HL-60/S4 treated with phorbol 12-myristate 13-acetate at 8.2 ng/mL for 4 days and 3 days (cell line): ENCODE measurements around the gene ZNF318.
"Not testable (repeated sequence)": the region's sequence is repeated elsewhere in the genome, so short reads cannot be mapped to it uniquely, and the experiment has no call there.

Experiments
- in situ Hi-C: fragments of 300-500 bp; cut with MboI; formaldehyde crosslinking; loops from 2 replicates; pipeline ENCODE4 v1.15.0; 2022; ENCODE audit warnings: low sequenced_read_pairs

ZNF318 gene

DNA sequence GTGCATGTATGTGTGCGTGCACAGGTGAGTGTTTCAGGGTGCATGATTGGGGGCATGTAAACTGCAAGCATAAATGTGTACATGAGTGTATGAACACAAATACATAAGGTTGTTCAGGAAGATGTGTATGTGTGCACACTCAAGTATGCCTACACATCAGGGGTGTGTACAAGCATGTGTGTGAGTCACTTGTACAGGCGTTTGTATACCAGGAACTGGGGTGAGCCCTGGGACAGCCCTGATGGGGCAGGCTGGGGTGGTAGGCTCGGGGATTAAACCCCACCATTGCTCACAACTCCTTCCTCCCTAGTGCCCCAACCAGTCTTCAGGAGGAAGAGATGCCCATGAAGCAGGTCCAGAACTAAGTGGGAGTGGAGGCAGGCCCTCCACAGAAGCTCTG lies 65.1 kb downstream of the ZNF318 start:
- in situ Hi-C loops: no loop called here

DNA sequence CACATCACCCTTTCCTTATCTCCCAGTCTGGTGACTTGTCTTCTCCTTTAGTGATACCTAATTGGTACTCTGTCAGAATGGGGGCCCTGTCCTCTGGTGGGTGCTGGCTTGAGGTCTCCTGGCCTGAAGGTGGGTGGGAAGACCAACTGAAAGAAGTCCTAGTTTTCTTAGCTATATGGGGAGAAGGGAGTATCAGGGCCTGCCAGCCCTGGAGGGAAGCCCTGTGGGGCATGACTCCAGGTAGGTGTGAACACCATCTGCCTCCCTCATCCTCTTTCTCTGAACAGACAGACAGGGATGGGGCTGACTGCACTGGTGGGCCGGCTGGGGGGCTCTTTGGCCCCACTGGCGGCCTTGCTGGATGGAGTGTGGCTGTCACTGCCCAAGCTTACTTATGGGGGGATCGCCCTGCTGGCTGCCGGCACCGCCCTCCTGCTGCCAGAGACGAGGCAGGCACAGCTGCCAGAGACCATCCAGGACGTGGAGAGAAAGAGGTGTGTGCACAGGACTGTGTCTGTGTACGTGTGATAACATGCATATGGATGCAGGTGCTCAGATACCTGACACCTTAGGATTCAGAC lies 65.6 kb downstream of the ZNF318 start:
- in situ Hi-C loops: no loop called here

DNA sequence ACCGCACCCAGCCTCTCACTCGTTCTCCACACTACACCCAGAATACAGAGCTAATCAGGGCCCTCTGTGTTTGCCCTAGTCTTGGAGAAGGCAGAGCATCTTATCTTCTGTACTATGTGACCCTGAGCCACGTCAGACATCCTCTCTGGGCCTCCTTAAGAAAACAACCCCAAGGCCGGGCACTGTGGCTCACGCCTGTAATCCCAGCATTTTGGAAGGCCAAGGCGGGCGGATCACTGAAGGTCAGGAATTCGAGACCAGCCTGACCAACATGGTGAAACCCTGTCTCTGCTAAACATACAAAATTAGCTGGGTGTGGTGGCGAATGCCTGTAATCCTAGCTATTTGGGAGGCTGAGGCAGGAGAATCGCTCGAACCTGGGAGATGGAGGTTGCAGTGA lies 66.4 kb downstream of the ZNF318 start:
- in situ Hi-C loops: not testable (repeated sequence)

DNA sequence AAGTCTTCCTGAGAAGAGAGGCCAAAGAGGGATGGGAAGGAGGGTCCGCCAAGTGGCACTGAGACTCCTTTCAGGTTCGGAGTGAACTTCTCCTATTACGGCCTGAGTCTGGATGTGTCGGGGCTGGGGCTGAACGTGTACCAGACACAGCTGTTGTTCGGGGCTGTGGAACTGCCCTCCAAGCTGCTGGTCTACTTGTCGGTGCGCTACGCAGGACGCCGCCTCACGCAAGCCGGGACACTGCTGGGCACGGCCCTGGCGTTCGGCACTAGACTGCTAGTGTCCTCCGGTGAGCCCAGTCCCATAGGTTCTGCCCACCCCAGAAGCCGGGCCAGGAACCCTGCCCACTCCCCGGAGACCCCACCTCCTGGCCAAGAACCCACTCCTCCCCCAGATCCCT lies 67.3 kb downstream of the ZNF318 start:
- in situ Hi-C loops: no loop called here

DNA sequence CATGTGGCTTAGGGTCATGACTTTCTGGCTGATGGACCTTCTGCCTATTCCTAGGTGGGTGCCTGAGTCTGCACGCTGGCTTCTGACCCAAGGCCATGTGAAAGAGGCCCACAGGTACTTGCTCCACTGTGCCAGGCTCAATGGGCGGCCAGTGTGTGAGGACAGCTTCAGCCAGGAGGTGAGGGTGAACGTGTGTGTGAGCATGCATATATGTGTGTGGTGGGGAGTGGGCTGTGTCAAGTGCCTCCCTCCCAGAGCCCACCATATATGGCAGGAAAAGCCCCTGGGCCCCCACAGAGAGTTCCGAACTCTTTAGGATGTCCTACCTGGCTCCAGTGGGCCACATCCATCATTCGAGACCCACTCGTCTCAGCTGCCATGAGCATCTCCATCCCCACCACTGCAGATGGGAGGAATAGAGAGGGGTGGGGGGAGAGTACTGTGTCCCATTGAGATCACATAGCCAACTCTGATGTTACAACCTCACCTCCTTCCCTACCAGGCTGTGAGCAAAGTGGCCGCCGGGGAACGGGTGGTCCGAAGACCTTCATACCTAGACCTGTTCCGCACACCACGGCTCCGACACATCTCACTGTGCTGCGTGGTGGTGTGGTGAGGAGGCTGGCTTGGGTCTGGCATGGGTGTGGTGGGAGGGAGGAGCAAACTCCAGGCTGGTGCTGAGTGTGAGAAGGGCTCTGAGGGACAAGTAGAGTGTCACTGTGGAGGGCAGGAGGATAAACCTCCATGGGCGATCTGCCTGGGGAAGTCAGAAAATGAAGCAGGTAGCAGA lies 68.2 kb downstream of the ZNF318 start:
- in situ Hi-C loops: no loop called here

DNA sequence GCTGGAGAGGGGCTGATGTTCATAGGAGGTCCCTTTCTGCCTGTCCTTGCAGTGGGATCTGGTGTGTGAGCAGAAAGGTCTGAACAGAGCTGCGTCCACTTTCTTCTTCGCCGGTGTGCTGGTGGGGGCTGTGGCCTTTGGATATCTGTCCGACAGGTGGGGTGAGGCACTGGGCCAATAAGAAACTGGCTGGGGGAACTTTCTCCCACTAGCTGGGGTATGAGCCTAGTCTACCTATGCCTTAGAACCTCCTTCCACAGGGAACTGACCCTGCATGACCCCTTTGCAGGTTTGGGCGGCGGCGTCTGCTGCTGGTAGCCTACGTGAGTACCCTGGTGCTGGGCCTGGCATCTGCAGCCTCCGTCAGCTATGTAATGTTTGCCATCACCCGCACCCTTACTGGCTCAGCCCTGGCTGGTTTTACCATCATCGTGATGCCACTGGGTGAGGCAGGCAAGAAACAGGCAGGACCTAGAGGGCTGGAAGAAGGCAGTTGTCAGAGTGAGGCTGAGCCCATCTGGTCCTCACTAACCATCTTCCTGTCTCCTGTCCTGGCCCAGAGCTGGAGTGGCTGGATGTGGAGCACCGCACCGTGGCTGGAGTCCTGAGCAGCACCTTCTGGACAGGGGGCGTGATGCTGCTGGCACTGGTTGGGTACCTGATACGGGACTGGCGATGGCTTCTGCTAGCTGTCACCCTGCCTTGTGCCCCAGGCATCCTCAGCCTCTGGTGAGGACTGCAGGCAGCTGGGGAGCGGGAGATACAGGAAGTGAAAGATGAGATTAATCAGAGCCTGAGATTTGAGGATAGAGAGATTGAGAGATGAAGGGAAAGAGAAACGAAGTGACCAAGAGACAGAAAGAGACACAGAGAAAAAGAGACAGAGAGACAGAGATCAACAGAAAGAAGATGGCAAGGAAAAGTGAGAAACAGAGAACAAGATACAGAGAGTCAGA lies 69.8 kb downstream of the ZNF318 start:
- in situ Hi-C loops: no loop called here

DNA sequence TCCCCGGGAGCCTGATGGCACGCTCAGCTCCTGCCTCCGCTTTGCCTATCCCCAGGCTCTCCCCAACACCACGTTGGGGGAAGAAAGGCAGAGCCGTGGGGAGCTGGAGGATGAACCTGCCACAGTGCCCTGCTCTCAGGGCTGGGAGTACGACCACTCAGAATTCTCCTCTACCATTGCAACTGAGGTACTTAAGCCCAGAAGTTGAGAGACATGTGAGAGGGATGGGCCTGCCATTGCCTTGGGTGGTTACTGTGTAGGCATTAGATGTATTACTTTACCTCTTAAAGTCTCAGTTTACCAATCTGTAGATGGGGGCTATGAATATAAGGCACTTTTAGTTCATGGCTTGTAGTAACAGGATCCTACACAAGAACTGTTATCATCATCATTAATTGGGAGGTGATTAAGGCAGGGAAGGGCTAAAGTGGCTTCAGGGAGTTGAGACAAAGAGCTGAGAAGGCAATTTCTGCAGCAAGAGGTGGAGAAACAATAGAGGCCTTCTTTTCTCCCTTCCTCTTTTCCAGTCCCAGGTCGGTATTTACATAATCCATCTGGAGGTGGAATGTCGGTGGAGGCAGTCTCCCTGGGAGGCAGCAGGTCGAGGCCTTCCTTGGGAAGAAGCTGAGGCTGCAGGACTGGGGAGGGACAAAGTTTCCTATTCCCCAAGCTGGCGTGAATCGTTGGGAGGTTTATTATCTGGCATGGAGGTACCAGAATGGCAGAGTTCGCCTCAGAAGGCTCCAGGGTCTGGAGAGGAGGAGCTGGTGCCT lies 70.7 kb downstream of the ZNF318 start:
- in situ Hi-C loops: no loop called here

DNA sequence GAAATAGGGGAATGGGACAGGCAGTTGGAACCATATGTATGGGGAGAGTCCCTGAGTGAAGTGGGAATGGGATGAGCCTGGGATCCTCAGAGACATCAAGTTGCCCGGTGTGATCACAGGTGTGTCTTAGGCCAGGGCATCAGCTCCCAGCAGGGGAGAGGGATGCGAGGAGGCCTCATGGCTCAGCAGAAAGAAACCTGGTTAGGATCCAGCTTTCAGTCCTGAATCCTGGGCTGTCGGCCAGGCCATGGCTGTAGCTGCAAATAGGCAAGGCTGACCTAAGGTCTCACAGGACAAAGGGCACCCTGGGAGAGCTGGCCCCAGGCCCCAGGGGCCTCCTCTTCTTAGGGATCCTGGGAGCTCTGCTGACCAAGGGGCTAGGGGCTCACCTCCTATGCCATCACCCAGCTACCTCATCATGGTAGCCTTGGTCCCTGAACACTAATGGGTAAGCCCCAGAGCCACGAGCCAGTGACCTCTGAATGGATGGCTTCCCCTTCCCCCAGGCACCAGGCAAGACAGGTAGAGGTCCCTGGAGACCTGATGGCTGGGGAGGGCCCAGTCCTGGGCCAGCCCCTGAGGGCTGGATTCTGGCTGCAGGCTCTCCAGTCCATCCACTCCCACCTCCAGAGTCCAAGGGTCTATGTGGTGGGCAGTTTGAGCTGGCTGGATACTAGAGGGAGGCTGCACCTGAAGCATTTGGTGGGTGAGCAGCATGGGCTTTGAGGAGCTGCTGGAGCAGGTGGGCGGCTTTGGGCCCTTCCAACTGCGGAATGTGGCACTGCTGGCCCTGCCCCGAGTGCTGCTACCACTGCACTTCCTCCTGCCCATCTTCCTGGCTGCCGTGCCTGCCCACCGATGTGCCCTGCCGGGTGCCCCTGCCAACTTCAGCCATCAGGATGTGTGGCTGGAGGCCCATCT lies 71.5 kb downstream of the ZNF318 start, which contains the start of gene SLC22A7:
Gene SLC22A7 (plus strand): TSS at position 617 of the 921 bp plus-strand sequence. CDS start 99 bp downstream, at position 716.
- in situ Hi-C loops: no loop called here

DNA sequence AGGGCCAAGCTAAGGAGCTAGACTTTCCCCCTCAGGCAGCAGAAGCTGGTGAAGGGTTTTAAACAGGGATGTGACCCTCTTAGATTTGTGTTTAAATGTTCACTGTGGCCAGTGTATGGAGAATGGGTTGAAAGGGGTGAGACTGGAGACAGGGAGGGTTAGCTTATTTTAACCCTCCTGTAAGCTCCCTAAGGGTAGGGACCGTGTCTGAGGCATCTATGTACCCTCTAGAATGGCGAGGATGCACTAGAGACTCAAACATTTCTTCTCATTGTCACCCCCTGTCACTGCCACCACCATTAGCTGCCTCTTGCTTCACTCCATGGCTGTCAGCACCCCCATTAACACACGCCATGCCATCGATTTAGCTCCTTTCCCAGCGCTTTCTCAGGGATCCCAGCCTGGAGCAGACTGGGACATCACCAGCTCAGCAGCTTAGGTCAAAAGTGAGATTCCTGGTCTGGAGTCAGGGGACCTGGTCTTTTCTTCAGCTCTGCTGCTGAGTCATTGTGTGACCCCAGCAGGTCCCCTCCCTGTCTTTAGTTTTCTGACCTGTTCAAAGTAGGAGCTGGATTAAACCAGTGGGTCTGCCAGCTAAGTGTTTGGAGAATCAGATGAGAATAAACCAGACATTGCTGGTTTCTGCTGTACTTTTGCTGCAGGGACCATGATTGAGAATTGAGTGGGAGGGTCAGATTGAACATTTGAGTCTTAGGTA lies 72.5 kb downstream of the ZNF318 start:
- in situ Hi-C loops: no loop called here

DNA sequence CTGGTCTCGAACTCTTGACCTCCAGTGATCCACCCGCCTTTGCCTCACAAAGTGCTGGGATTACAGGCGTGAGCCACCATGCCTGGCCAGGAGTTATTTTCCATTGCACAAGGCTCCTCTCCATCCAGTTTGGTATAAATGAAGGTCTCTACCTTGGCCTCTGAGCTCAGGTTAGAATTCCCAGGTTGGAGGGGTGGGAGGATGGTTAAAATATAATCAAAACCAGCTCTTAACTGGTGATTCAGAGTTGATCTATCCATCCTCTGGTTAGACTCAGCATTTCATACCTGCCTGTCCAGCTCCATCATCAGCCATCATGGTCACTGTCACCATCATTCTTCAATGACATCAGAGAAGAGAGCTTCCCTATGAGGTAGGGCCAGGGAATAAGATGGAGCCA lies 74.0 kb downstream of the ZNF318 start:
- in situ Hi-C loops: no loop called here

DNA sequence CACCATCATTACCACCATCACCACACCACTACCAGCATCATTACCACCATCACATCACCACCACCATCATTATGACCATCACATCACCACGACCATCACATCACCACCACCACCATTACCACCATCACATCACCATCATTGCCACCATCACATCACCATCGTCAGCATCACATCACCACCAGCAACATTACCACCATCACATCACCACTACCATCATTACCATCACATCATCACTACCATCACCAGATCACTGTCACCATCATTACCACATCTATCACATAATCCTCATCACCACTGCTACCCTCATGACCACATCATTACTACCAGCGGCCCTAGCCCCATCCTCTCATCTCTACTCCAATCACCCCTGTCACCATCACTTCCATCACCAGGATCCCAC lies 74.9 kb downstream of the ZNF318 start:
- in situ Hi-C loops: no loop called here

DNA sequence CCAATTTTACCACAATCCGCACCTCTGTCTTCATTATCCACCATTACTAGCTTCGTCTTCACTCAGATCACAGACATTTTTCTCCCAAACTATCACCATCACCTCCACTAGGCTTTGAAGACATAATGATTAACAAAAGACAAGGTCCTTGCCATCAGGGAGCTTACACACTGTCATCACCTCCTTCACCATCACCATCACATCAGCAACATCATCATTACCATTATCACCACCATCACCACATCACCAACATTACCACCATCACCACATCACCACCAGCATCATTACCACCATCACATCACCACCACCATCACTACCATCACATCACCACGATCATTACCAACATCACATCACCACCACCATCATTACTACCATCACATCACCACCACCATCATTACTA lies 75.7 kb downstream of the ZNF318 start:
- in situ Hi-C loops: no loop called here

DNA sequence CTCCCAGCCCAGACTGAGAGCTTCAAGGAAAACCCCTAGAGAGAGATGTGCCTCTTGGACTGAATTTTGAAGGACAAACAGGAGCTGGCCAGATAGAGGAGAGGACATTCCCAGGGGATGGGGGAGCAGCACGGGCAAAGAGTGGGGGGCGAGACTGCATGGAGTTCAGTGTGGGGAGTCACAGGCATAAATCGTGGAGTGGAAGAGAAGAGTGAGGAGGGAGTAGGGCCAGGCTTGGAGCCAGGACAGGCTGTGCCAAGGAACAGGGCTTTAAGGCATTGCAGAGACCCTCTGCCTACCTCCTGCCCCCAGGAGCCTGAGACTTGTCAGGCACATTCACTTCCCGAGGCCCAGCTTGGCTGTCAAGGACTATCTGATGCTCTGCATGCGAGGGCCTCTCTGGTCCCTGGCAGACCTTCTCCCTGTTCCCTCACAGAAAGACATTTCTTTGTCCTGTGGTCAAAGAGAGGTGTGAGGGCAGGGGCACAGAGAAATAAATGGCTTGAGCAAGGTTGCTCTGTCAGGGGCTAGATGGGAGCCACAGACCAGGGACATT lies 76.6 kb downstream of the ZNF318 start:
- in situ Hi-C loops: no loop called here

DNA sequence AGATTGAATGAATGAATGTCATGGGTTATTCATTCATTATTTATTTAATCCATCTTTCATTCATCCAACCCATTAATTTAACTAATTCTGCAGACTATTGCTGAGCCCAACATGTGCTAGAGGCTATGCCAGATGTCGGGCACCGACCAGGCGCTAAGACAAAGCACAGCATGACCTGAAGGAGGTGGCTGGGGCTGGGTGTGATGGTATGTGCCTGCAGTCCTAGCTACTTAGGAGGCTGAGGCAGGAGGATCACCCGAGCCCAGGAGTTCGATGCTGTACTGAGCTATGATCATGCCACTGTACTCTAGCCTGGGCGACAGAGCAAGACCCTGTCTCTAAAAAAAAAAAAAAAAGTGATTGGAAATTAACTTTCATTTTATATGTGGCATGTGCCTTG lies 77.1 kb downstream of the ZNF318 start:
- in situ Hi-C loops: no loop called here

DNA sequence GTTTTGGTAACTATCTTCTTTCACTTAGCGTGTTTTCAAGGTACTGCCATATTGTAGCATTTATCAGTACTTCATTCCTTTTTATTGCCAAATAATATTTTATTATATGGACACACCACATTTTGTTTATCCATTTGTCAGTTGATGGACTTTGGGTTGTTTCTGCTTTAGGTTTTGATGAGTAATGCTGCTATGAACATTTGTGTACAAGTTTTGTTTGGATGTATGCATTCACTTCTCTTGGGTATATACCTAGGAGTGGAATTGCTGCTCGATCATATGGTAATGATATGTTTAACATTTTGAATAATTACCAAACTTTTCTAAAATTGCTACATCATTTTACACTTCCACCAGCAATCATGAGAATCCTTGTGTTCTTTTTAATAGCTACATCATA lies 77.7 kb downstream of the ZNF318 start:
- in situ Hi-C loops: no loop called here

DNA sequence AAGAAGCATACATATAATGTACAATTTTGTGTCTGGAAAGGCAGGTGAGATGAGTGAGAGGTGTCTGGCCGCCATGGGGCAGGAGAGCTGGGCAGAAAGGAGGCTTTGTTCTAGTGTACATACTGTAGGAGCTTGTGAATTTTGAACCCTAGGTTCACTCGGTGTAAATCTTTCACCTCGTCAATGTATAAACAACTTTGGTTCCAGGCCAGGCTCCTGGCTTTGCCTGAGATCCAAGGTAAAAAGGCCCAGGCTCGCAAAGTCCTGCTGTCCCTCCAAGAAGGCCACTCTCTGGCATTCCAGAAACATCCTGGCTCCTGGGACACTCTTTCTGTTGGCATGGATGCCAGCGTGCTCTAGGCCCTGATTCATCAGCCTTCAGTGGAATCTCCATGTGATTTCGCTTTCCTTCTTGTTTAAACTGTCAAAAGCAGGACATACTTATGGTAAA lies 78.5 kb downstream of the ZNF318 start:
- in situ Hi-C loops: no loop called here

DNA sequence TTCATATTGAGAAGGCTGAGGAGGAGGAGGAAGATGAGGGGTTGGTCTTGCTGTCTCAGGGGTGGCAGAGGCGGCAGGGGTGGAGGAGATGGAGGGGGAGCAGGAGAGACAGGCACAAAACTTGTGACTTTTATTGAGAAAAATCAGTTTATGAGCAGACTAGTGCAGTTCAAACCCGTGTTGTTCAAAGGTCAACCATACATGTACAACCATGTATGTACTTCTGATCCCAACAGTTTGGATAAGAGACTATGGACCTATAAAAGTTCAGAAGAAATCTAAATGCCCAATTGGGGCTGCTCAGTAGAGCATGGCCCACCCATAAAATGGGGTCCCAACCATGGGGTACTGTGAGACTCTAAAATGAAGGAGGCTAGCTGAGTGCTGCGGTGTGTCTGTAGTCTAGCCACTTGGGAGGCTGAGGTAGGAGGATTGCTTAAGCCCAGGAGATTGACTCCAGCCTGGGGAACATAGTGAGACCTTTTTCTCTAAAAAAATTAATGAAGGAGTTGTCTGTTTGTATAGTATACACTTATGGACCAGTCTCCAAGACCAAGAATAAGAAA lies 79.0 kb downstream of the ZNF318 start:
- in situ Hi-C loops: no loop called here
